ENCODE measurements around the gene ACSM5.
"Not testable (repeated sequence)": the region's sequence is repeated elsewhere in the genome, so short reads cannot be mapped to it uniquely, and the experiment has no call there.

The ACSM5 gene

DNA sequence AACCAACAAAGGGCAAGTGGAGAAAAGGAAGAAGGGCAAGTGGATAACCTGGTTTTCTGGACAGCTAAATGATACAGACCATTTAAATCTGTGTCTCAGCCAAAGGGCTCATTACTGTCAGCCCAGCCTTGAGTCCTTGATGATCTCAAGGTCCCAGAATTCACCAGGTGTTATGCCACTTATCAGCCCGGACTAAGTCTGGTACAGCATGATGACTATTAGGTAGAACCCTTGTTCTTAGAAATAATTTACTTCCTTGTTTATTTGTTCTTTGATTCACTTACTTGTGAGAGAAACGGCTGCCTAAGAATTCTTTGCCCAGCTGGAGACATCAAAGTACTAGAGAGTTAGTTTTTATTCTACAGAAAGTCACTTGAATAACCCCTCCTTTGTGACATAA lies 8.3 kb upstream of the ACSM5 start:
- no peak for DNase-seq

DNA sequence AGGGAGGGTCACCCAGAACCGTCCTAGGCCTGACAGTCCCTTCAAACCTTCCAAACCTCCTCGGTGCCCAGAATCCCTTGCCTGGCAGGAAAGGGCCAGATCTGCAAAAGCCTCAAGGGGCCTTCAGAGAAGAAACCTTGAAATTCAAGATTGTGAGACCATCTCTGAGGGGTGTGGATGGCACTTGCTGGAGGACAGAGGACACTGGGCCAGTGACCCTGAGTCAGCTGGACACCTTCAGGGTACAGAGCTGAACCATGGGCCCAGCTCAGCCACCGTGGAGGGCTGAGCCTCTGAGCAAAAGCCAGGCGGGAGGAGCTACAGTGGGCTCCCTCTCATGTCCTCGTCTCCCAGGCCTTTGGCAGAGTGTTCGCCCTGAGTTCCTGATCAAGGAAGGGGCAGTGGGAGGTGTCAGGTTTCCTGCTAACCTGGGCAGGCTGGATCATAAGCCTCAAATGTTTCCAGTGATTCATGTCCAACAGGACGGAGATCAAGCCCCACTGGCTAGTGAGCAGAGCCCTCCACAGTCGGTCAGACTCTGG lies 7.8 kb upstream of the ACSM5 start:
- DNase-seq, result no peak

DNA sequence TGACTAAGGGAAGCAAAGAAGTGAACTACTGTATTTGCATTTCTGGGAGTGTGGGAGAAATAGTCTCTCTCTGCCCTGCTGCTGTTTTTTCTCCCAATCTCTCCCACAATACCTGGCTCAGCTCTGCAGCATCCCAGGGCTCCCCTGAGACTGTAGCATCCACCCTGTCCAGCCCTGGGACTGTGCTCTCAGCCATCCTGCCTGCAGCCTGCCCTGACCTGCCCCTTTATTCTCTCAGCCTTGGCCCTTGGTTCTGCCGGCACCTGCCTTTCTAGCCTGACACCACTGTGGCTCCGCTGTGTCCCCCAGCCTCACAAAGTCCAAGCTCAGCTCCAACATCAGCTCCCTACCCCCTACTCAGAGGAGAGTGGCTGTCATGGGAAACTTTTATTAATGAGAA lies 6.7 kb upstream of the ACSM5 start:
- DNase-seq, result no peak

DNA sequence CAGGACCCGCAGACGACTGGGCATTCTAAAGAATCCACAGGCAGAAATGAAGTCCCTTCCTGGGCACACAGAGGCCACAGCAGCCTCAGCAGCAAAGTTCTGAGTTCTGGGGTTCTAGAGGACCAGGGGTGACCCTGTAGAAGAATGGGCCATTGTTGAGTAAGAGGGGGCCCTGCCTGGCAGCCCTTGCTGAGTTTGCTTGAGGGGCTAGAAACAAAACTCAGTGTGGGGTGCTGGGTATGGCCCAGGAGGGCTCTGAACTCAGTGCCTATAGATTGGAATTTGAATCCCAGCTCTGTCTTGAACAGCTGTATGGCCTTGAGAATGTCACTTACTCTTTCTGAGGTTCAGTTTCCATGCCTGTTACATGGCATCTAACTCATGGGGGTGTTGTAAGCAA lies 4.7 kb upstream of the ACSM5 start, which contains the start of gene PDILT:
Gene PDILT, minus strand, starts transcription at position 101 of the 400 bp plus-strand sequence. CDS start 5,437 bp downstream, outside the sequence.
- DNase-seq, result no peak

DNA sequence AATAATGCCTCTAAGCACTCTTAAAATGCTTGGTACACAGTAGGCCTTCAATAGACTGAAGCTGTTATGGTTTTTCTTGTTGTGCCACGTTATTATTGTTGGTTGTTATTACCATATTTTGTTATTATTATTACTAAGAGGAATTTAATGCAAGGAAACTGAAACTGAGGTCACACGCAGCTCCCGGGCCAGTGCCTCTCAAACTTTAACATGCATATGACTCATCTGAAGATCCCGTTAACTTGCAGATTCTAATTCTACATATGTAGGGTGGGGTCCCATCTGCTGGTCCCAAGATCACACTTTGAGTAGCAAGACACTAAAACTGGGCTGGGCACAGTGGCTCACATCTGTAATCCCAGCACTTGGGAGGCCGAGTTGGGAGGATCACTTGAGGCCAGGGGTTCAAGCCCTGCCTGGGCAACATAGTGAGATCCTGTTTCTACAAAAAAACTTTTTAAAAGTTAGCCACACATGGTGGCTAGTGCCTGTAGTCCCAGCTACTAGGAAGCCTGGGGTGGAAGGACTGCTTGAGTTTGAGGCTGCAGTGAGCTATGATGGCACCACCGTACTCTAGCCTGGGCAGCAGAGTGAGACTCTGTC lies 888 bp downstream of the ACSM5 start:
- DNase-seq, result no peak

DNA sequence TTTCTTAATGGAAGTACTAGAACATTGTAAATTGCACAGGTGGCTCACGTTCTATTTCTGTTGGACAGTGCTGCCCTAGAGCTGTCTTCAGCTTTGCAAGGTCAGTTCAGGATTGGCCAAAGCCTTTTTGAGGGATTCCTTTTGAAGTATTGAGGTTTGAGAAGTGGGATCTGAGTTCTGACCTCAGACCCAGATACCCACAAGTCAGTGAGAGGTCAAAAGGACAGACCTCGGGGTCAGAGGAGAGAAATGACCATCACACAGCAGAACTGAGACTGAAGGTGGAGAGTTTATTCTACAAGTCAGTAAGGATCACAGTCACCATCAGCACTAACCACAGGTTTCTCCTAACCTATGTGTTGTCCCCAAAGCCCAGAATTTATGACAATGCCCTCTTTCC lies 1.7 kb downstream of the ACSM5 start:
- DNase-seq, result no peak

DNA sequence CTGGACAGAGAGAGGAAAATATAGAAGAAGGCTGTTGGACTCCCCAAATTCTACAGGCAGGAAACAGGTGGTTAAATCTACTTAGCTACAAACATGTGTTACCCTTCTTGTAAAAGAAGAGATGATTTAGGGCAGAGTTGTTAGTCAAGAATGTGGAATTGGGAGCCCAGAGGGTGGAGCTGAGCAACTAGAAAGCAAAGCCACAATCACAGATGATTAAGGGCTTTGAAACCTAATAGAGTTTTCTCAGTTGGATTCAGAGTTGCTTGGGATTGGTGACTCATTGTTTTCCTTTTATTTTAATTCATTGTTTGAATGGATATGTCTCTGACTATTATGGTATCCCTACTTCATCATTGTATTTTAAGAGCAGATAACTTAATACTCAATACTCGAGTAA lies 6.2 kb downstream of the ACSM5 start:
- DNase-seq, result no peak

DNA sequence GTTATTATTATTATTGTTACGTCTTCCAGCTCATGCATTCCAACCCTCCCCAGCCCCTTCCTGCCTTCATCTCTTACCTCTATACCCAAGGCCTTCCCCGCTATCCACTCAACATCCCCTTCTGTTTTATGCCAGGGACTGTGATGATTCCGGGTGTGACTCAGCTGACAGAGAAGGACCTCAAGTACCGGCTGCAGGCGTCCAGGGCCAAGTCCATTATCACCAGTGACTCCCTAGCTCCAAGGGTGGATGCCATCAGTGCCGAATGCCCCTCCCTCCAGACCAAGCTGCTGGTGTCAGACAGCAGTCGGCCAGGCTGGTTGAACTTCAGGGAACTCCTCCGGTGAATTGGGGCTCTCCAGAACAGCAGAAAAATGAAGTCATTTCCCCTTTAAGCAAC lies 9.8 kb downstream of the ACSM5 start:
- DNase-seq, result not testable (repeated sequence)

DNA sequence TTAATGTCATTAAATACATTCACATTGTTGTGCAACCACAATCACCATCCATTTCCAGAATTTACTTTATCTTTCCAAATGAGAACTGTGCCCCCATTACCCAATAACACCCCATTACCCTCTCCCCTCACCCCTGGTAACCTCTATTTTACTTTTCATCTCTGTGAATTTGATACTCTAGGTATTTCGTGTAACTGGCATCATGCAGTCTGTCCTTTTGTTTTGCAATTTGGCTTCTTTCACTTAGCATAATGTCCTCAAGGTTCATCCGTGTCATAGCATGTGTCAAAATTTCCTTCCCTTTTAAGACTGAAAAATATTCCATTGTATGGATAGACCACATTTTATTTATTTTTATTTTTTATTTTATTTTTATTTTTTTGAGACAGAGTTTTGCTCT lies 12.4 kb downstream of the ACSM5 start:
- not testable (repeated sequence) for DNase-seq

DNA sequence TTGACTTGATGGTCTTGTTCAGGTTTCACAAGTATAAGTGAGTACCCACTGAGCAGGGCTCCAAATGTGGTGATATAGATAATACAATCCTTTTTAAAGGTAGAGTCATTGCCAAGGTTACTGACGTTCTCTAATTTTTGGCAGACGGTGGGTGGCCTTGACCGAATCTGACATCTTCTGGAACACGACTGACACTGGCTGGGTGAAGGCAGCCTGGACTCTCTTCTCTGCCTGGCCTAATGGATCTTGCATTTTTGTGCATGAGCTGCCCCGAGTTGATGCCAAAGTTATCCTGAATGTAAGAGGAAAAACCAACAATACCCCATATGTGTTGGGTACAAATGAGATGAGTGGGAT lies 14.4 kb downstream of the ACSM5 start:
- not testable (repeated sequence) for DNase-seq

DNA sequence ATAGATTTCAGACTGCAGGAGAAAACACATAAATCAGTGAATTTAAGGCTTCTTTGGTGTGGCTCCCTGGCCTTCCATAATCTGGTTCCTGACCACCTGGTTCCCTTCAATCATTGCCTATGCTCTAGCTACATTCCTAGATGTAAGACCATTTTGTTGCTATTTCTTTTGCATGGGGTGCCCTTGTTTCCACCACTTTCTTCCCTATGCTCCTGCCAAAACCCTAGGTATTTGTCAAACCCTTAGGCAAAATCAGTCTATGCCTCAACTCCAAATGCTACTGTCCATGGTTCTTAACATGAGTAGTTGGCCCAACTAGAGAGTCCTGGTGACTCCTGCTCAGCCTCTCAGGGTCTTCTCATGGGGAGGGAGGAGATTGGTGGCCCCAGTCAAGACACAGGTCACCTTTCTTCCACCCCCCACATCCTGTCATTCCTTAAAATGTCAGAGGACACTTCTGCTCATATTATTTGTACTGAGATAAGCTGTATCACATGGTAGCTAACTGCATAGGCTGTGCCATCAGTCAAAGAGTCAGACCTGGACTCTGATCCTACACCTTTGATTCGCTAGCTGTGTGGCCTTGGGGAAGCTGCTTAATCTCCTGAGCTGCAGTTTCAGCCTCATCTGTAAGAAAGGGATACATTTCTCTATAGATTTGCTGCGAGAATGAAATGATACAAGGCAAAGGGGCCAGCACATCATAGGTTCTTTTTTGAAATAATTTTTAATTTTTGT lies 15.0 kb downstream of the ACSM5 start:
- DNase-seq, result no peak

DNA sequence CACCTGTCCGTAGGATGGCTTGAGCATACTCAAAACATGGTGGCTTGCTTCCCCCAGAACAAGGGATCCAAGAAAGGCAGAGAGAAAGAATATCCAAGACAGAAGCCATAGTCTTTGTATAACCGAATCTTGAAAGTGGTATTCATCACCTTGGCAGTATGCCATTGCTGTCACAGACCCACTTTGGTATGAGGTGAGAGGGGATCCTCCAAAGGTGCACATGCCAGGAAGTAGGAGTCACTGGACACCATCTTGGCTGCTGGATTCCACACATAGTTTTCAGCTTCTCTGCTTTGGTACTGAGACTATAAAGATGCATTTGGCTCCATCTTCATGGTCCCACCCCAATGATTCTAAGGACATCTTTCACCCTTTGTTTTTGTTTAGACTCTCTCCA lies 18.1 kb downstream of the ACSM5 start:
- not testable (repeated sequence) for DNase-seq

DNA sequence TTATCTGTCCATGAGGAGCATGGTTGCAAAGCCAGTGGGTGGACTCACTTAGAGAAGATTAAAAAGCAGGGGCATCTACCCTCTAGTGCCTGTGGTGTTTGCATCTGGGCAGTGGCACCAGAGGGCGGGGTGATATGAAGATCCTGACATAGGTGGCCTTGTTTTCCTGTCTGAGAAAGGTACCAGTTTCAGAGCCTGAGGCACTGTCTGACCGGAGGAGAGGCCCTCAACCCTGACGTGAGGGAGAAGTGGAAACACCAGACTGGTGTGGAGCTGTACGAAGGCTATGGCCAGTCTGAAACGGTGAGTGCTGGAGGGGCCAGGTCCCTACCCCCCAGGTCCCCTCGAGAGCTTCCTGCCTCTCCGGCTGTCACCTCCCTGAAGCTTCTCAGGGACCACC lies 20.2 kb downstream of the ACSM5 start:
- not testable (repeated sequence) for DNase-seq

DNA sequence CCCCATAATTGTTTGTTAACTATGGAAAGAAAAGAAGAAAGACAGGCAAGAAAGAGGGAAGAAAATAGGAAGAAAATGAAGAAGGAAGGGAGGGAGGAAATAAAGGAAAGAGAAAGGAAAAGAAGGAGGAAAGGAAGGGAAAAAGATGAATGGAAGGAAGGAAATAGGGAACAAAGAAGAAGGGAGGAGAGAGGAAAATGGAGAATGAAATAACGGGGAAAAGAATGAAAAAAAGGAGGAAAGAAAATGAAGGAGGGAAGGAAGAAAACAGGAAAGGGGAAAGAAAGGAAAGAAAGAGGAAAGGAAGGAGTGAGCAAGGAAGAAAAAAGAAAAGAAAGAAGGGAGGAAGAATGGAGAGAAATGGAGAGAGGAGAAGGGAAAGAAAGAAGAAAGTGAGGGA lies 21.1 kb downstream of the ACSM5 start:
- not testable (repeated sequence) for DNase-seq

DNA sequence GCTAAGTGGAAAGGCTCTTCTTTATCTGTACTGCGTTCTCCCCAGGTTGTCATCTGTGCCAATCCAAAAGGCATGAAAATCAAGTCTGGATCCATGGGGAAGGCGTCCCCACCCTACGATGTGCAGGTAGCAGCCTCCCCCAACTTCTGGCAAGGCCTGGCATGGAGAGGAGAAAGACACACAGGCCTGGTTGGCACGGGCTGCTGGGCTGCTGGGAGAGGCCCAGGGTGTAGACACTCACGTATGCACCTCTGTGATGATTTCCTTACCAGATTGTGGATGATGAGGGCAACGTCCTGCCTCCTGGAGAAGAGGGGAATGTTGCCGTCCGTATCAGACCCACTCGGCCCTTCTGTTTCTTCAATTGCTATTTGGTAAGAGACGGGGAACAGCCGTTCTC lies 21.6 kb downstream of the ACSM5 start:
- DNase-seq, result no peak

DNA sequence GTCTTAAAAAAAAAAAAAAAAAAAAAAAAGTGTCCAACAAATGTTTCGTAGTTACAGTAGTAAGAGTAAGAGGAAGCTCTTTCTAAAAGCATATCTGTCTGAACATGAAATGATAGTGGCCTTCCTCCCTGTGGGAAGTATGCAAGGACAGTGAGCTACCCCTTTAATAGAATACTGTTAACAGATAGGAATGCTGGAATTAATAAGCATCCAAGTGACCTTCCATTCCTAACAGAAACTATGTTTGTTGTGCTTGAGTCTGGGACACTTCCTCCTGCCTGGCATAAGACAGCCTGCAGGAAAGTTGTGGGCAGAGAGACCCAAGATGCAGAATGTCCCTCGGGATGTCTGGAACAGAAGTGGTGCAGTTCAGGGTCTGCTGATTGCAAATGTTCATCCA lies 29.6 kb downstream of the ACSM5 start:
- not testable (repeated sequence) for DNase-seq

DNA sequence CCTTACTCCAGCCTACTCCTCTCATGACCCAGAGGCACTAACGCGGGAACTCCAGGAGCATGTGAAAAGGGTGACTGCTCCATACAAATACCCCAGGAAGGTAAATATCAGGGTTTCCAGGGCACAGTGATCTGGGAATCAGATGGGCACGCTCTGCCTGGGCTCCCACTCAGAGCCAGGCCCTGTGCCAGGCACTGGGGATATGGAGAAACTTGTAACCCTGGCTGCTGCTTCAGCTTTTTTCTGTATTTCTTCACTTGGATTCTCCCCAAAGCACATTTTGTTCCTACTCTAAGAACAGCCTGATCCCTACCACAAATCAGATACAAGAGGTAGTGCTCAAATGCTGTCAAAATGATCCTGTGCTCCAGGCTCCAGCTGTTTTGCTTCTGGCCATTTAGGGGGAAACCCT lies 30.5 kb downstream of the ACSM5 start:
- DNase-seq, result not testable (repeated sequence)

DNA sequence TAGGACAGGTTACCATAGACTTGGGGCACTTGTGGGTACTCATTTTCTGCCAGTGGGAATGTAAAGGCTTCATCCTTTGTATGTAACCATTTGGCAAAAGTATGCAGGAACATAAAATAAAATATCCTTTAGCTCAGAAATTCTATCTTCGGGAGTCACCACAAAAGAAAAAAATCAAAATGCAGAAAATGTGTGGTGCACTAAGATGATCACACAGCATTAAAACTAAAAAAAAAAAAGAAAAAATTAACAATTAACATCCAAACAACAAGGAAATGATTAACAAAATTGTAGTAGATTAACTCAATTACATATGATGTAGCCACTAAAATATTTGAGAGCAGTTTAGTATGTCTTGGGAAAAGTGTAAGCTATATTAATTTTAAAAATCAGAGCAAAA lies 31.4 kb downstream of the ACSM5 start:
- not testable (repeated sequence) for DNase-seq

DNA sequence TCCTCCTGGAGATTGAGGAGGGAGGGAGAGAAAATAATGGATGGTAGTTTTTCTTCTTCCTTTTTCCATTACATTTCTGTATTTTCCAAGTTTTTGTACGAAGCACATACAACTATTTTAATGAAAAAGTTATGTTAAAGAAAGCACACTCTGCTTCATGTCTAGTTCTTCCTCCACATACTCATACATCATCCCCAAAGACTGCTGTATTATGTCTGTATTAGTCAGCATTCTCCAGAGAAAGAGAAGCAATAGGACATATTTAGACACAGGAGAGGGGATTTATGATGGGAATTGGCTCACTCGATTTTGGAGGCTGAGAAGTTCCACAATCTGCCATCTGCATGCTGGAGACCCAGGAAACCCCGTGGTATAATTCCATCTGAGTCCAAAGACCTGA lies 31.9 kb downstream of the ACSM5 start:
- no peak for DNase-seq

DNA sequence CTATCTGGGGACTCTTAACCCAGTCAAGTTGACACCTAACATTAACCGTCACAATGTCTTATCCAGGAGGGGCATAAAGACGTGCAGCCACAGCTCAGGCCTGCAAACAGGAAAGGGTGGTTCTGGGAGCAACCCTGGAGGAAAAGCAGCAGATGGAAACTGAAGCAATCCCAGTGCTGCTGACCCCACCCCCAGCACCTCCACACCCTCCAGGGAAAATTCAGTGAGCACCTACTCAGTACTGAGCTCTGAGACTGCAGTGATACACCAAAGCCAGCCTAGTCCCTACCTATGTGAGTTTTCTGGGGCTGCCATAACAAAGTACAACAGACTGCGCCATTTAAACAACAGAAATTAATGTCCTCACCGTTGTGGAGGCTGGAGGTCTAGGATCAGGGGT lies 32.5 kb downstream of the ACSM5 start:
- not testable (repeated sequence) for DNase-seq

DNA sequence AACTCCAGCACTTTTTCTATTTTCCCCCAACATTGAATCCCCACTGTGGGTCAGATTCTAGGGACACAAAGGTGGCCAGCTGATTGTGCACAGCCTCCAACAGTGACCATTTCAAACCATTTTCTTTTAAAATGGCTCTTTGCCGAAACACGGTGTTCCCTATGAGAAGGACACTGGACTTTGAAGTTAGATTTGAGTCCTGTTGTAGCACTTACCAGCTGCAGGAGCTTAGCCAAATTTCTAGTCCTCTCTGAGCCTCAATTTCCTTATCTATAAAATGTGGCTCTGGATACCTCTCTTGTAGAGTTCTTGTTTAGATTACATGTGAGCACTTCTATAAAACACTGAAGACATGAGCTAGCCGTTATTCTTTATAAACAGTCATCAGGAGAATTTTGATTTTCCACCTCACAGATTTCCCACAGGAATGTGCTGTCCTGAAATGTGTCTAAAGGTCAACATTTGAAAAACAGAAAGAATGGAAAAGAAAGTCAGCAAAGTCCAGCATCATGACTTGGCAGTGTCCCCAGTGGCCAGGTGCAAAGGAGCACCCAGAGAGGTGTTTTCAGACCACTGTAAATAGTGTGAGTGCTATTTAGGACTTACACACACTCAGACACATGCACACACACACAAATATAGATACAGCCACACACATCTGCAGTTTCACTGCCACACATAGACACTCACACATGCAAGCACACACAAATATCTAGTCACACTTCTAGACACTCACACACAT lies 37.5 kb downstream of the ACSM5 start:
- not testable (repeated sequence) for DNase-seq

DNA sequence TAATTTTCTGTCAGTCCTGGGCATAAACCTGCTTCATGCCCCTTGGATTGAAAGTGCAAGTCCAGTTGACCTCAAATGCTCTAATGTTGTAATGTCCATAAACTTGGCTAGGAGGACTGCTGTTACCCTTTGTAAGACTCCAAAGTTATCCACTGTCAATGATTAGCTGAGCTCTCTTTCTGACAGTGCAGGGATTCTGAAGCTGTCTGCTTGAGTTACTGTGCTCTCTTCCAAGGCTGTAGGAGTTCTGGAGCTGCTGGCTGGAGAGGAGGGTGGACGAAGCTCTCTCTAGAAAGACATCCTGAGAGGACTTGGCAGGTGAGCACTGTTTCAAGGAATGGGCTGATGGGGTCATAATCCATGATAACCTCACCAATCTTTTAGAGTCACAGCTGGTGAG lies 42.0 kb downstream of the ACSM5 start, which contains the start of gene ACSM2A:
Gene ACSM2A, plus strand, starts transcription at position 158 of the 400 bp plus-strand sequence. CDS start 8,594 bp downstream, outside the sequence.
- not testable (repeated sequence) for DNase-seq

DNA sequence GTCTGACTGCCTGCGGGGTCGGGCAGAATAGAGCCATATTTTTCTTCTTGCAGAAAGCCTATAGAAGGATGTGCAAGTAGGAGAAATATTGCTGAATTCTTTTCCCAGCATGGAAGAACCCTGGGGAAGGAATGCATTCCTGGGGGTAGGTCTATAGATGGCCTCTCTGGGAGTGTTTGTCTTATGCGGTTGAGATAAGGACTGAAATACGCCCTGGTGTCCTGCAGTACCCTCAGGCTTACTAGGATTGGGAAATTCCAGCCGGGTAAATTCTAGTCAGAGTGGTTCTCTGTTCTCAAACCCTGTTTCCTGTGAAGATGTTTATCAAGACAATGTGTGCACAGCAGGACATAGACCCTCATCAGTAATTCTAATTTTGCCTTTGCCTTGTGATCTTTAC lies 44.3 kb downstream of the ACSM5 start:
- not testable (repeated sequence) for DNase-seq

DNA sequence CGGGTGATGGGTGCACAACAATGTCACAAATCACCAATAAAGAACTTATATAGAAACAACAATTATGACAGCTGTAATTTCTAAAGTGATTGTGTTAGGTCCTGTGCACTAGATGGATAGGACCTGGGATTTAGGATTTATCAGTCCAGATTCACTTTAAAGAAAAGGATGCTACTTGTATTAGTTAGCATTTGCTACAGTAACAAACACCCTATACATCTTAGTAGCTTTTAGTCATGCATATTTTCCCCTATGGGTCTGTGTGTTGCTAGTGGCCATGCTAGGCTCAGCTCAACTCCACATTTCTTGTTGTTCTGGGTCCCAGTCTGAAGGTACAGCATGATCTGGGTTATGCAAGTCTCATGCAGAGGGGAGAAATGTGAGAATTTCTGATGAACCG lies 49.9 kb downstream of the ACSM5 start:
- not testable (repeated sequence) for DNase-seq
